NB4 (cell line): Measurements from ENCODE around the gene TMEM151A.
"Not testable (repeated sequence)": the region's sequence is repeated elsewhere in the genome, so short reads cannot be mapped to it uniquely, and the experiment has no call there.

Experiments used
- DNase-seq: peaks from one replicate; pipeline ENCODE4 v3.0.0; 2010; ENCODE audit warnings: low read depth
- H3K4me3 ChIP-seq: one replicate; pipeline ENCODE4 v1.5.1; 2011; ENCODE audit warnings: mild to moderate bottlenecking, low read depth, low read length, moderate library complexity
- MYC ChIP-seq: IDR thresholded peaks from 2 replicates; pipeline ENCODE4 v1.6.1; 2011; ENCODE audit warnings: low read depth, low read length
- POLR2A ChIP-seq: IDR thresholded peaks from 2 replicates; pipeline ENCODE4 v1.6.1; 2011; ENCODE audit warnings: mild to moderate bottlenecking; ENCODE audit not compliant: insufficient read length; ENCODE audit errors: extremely low read depth
- TF ChIP-seq, protein P1 (sequence below): IDR thresholded peaks from 2 replicates; pipeline ENCODE4 v1.6.1; 2011; ENCODE audit warnings: low read depth, low read length
- TF ChIP-seq, protein P2 (sequence below): IDR thresholded peaks from one replicate; pipeline ENCODE4 v1.5.1; 2012; ENCODE audit warnings: low read depth, low read length

TMEM151A gene

DNA sequence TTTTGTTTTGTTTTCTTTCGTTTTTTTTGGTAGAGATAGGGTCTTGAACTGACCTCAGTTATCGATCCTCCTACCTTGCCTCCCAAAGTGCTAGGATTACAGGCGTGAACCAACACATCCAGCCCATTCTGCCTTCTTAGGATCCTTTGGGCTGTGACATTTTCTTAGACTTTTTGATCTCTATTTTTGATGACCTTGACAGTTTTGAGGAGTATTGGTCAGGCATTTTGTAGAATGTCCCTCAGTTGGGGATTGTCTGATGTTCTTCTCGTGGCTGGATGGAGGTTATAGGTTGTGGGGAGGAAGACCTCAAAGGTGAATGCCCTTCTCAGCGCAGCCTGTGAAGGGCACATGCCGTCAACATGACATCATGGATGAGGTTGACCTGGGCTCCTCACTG, 42.8 kb upstream of the TMEM151A start:
- no peak for DNase-seq
- H3K4me3 ChIP-seq: no peak overlapping the region
- TF ChIP-seq POLR2A (no peak), MYC (no peak)
- TF ChIP-seq, protein P1, sequence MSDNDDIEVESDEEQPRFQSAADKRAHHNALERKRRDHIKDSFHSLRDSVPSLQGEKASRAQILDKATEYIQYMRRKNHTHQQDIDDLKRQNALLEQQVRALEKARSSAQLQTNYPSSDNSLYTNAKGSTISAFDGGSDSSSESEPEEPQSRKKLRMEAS: no peak
- TF ChIP-seq, protein P2, sequence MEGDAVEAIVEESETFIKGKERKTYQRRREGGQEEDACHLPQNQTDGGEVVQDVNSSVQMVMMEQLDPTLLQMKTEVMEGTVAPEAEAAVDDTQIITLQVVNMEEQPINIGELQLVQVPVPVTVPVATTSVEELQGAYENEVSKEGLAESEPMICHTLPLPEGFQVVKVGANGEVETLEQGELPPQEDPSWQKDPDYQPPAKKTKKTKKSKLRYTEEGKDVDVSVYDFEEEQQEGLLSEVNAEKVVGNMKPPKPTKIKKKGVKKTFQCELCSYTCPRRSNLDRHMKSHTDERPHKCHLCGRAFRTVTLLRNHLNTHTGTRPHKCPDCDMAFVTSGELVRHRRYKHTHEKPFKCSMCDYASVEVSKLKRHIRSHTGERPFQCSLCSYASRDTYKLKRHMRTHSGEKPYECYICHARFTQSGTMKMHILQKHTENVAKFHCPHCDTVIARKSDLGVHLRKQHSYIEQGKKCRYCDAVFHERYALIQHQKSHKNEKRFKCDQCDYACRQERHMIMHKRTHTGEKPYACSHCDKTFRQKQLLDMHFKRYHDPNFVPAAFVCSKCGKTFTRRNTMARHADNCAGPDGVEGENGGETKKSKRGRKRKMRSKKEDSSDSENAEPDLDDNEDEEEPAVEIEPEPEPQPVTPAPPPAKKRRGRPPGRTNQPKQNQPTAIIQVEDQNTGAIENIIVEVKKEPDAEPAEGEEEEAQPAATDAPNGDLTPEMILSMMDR: no peak

DNA sequence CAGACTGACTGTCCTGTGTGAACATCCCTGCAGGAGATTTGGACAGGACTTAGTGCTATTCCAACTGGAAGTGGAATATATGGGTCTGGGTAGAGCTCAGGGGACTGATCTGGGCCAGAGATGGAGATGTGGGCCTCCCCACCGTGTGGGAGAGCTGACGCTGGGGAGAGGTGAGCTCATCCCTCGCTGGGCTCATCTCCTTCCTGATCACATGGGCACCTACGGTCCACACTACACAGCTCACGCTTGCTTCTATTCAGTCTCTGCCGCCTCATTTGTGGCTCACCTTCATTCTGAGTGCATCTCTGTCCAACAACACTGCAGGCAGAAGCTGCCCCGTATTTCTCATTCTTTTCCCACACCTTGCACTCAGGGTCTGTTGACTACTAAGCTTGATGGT, 39.9 kb upstream of the TMEM151A start:
- TF ChIP-seq POLR2A (no peak), MYC (no peak)
- TF ChIP-seq, protein P1: no peak
- TF ChIP-seq, protein P2: no peak
- no peak overlapping the region for H3K4me3 ChIP-seq
- no peak for DNase-seq

DNA sequence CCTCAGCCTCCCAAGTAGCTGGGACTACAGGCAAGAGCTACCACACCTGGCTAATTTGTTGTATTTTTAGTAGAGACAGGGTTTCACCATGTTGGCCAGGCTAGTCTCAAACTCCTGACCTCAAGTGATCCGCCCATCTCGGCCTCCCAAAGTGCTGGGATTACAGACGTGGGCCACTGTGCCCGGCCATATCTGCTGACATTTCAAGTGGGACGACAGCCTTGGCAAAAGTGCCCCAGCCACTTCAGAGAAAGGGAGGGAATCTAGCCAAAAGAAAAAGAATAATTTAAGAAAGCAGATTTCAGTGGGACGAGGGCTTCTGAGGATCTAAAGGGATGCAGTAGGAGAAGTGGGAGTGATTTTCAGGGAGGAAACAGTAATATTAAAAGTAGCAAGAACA, 38.6 kb upstream of the TMEM151A start:
- DNase-seq, H3K4me3 ChIP-seq: not testable (repeated sequence)

DNA sequence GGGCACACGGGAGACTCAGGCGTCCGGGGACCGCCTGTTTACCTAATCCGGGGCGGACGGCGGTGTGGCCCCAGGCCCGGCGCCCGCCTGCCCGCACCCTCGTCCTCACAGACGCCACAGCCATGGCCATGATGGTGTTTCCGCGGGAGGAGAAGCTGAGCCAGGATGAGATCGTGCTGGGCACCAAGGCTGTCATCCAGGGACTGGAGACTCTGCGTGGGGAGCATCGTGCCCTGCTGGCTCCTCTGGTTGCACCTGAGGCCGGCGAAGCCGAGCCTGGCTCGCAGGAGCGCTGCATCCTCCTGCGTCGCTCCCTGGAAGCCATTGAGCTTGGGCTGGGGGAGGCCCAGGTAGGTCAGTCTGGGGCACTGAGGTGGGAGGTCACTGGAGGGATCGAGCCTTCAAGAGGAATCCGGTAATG, 33.2 kb upstream of the TMEM151A start:
- peak overlapping the region; percentile 34 for H3K4me3 ChIP-seq
- DNase-seq: no peak
- TF ChIP-seq, protein P1: no peak
- TF ChIP-seq, protein P2: no peak
- TF ChIP-seq POLR2A (no peak), MYC (no peak)

DNA sequence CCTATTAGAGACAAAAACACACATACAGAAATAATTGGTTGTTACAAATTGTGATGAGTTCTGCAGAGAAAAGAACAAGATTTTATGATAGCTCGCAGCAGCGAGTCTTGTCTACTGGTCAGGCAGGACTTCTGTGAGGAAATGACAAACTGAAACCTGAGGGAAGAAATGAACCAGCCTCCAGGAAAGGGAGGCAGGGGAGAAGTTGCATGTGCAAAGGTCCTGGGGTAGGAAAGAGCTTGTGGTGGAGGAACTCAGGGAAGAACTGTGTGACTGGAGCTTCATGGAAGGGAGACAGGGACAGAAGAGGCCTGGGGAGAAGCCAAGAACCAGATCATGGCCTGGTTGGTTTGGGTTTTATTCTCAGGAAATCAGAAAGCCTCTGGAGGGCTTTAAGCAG, 32.5 kb upstream of the TMEM151A start:
- no peak for DNase-seq
- no peak overlapping the region for H3K4me3 ChIP-seq
- no peak for TF ChIP-seq POLR2A
- TF ChIP-seq MYC: no peak
- TF ChIP-seq, protein P1: no peak
- TF ChIP-seq, protein P2: no peak

DNA sequence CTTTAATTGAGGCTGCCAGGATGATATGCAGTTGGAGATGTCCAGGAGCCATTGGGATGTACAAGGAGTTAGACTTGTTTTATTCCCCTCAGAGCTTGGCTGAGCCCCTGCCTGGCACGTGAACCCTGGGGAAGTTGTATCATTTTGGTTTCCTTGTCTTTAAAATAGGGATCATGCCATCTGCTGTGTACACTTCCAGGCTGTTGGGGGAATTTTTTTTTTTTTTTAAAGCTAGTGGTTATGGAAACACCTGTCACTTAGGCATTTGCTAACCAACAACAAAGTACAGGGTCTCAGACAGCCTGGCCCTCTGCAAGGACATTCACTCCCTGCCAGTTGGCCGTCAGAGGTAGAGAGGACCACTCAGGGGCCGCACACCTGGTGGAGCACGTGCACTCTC, 31.7 kb upstream of the TMEM151A start:
- no peak overlapping the region for H3K4me3 ChIP-seq
- no peak for TF ChIP-seq POLR2A
- TF ChIP-seq MYC: no peak
- TF ChIP-seq, protein P1: no peak
- TF ChIP-seq, protein P2: no peak
- DNase-seq: no peak
